GM11168 (cell line): ENCODE data around the gene CXCL8.

Source experiments
- in situ Hi-C: fragments of 300-500 bp; cut with MboI; formaldehyde crosslinking; loops from one replicate; pipeline ENCODE4 v1.12.0; 2022; ENCODE audit warnings: low sequenced_read_pairs; ENCODE audit not compliant: unreplicated experiment

The CXCL8 gene

DNA sequence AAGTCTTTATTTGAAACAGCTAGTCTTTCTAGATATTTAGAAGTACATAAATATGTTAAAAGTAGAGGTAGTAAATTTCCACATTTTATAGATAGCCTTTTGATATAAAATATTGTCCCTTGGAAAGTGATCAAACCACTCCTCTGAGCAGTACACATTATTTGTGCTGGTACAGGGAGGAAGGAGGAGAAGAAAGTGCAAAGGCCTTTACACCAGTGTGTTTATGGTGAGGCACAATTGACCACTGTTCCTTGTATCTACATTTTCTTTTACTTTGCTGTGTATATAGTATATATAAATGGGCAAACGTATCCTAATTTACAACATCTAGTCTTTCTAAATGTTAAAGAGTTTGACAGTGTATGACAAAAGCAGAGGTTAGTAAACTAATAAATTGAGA lies 39.9 kb downstream of the CXCL8 start:
- in situ Hi-C loops: no loop called here

DNA sequence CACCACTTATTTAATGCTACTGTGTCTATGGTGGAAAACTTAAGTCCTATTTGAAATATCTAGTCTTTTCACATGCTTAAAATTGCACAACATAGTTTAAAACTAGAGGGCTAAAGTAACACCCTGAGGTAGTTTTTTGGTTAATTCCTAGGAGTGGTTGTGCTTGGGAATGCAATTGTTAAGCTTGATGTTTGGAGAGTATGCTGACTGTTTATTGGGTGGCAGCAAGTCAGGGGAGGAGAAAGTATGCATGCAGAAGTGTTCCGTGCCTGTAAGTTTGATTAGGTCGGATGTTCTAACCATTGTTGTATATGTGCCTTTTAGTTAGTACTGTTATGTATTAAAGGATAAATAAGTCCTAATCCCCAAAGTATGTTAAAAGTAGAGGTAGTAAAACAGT lies 40.5 kb downstream of the CXCL8 start:
- in situ Hi-C loops: no loop called here

DNA sequence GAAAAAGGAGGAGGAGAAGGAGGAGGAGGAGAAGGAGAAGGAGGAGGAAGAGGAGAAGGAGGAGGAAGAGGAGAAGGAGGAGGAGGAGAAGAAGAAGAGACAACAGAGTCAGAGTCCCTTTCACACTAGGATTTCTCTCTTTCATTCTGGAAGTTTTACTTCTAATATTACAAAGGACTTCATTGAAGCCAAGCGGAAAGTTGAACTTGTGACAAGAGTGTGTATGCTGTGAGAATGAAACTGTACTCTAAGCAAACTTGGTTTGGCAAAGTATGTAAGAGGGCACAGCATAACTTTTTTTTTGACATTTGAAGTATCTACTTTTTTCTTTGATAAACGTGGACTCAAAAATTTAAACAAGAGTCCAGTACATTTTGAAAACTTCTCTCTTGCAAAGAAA lies 48.0 kb downstream of the CXCL8 start:
- in situ Hi-C loops: no loop called here
